Activated CD8-positive, alpha-beta memory T cell treated with anti-CD3 and anti-CD28 coated beads for 48 hours (primary cell): ENCODE results near the gene COL27A1.

Experiments used
- DNase-seq, 3 experiments: peaks; one replicate each; pipeline ENCODE4 v3.0.0-alpha.2; 2020; ENCODE audit warnings: low read depth in 2 of 3, low spot score in 2 of 3

Gene COL27A1

GRCh38 chr9:114143234-114143633, 12.1 kb upstream of the COL27A1 start:
- DNase-seq = no peak

GRCh38 chr9:114146735-114147134, 8.6 kb upstream of the COL27A1 start:
- no peak for DNase-seq

- DNase-seq = no peak
Observed at GRCh38 chr9:114149181-114149580, 6.2 kb upstream of the COL27A1 start.

- DNase-seq = no peak
Observed at GRCh38 chr9:114149765-114150340, 5.5 kb upstream of the COL27A1 start.

GRCh38 chr9:114150608-114151007, 4.7 kb upstream of the COL27A1 start:
- no peak for DNase-seq

GRCh38 chr9:114151426-114151956, 3.8 kb upstream of the COL27A1 start:
- DNase-seq = no peak

- no peak for DNase-seq
Observed at GRCh38 chr9:114153761-114154599, 1.4 kb upstream of the COL27A1 start.

GRCh38 chr9:114154600-114155102, 686 bp upstream of the COL27A1 start:
- DNase-seq = no peak

- DNase-seq = no peak
Observed at GRCh38 chr9:114155995-114156656, 789 bp downstream of the COL27A1 start.

GRCh38 chr9:114156657-114157421, 1.5 kb downstream of the COL27A1 start:
- no peak for DNase-seq

- no peak for DNase-seq
Observed at GRCh38 chr9:114157516-114158176, 2.3 kb downstream of the COL27A1 start.

- DNase-seq = no peak
Observed at GRCh38 chr9:114158482-114159130, 3.3 kb downstream of the COL27A1 start.

GRCh38 chr9:114159691-114160090, 4.4 kb downstream of the COL27A1 start:
- DNase-seq = no peak

GRCh38 chr9:114161513-114161912, 6.2 kb downstream of the COL27A1 start:
- DNase-seq = no peak

GRCh38 chr9:114163517-114163951, 8.2 kb downstream of the COL27A1 start:
- no peak for DNase-seq

- no peak for DNase-seq
Observed at GRCh38 chr9:114164191-114164794, 9.0 kb downstream of the COL27A1 start.

GRCh38 chr9:114165407-114166102, 10.2 kb downstream of the COL27A1 start:
- no peak for DNase-seq

GRCh38 chr9:114166103-114166470, 10.8 kb downstream of the COL27A1 start:
- no peak for DNase-seq
